ENCODE results near the gene SERPINB6.

DNA sequence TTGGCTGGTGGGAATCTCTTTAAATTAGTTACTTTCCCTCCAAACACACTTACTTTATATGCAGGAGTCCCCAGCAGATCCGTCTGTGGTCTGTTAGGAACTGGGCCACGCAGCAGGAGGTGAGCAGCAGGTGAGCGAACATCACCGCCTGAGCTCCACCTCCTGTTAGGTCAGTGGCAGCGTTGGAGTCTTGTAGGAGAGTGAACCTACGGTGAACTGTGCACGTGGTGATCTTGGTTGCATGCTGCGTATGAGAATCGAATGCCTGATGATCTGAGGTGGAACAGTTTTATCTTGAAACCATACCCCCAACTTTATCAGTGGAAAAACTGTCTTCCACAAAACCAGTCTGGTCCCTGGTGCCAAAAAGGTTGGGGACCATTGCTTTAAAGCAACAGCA lies 5.0 kb downstream of the SERPINB6 start:
- TF ChIP-seq, protein P1, sequence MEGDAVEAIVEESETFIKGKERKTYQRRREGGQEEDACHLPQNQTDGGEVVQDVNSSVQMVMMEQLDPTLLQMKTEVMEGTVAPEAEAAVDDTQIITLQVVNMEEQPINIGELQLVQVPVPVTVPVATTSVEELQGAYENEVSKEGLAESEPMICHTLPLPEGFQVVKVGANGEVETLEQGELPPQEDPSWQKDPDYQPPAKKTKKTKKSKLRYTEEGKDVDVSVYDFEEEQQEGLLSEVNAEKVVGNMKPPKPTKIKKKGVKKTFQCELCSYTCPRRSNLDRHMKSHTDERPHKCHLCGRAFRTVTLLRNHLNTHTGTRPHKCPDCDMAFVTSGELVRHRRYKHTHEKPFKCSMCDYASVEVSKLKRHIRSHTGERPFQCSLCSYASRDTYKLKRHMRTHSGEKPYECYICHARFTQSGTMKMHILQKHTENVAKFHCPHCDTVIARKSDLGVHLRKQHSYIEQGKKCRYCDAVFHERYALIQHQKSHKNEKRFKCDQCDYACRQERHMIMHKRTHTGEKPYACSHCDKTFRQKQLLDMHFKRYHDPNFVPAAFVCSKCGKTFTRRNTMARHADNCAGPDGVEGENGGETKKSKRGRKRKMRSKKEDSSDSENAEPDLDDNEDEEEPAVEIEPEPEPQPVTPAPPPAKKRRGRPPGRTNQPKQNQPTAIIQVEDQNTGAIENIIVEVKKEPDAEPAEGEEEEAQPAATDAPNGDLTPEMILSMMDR (IDR thresholded peaks at IDR 0.05) = peak in 1 of 6 experiments; percentile 7
- no peak for TF ChIP-seq POLR2A (IDR thresholded peaks at IDR 0.05)
